ENCODE results near the gene POLR3F.

POLR3F gene

GRCh38 chr20:18504479-18505060, 37.4 kb downstream of the POLR3F start:
- TF ChIP-seq EZH2phosphoT487 (conservative IDR thresholded peaks at IDR 0.05; ENCODE audit: low read length) (no peak), CTCF (IDR thresholded peaks at IDR 0.05; ENCODE audit: insufficient read depth, low read length, poor library complexity, severe bottlenecking) (no peak)
- Histone ChIP-seq H3K9me3 (ENCODE audit: insufficient read depth, low read length) (no peaks in the 10 kb centered on the region), H4K20me1 (ENCODE audit: low read depth, low read length) (no peaks in the 10 kb centered on the region), H3K4me3 (ENCODE audit: insufficient read depth, low read length, poor library complexity, severe bottlenecking) (no peak overlapping the region), H3K36me3 (ENCODE audit: low read length) (no peaks in the 10 kb centered on the region), H3K9ac (ENCODE audit: low read length) (no peak overlapping the region), H3K4me2 (ENCODE audit: low read depth, low read length, poor library complexity, severe bottlenecking) (no peak overlapping the region), H3F3A (ENCODE audit: insufficient read depth) (no peaks in the 10 kb centered on the region), H2AFZ (ENCODE audit: low read depth, low read length, severe bottlenecking) (no peak overlapping the region), H3K79me2 (ENCODE audit: insufficient read depth, low read length) (peaks cover 15% of the 10 kb centered on the region), H3K27ac (ENCODE audit: low read depth, low read length) (no peak overlapping the region), H3K9me2 (replicated peaks; ENCODE audit: insufficient read depth, low read length) (no peaks in the 10 kb centered on the region), H3K27me3 (ENCODE audit: low read length) (no peaks in the 10 kb centered on the region)

- Histone ChIP-seq H3F3A (ENCODE audit: insufficient read depth) (peaks cover 8% of the 10 kb centered on the region; the same call in 1 of the 2 replicates), H3K36me3 (ENCODE audit: low read length) (peaks cover 16% of the 10 kb centered on the region; the same call in 1 of the 2 replicates), H3K27me3 (ENCODE audit: low read length) (no peaks in the 10 kb centered on the region), H3K9me3 (ENCODE audit: insufficient read depth, low read length) (no peaks in the 10 kb centered on the region), H3K4me3 (ENCODE audit: insufficient read depth, low read length, poor library complexity, severe bottlenecking) (peak overlapping the region; percentile 80), H3K79me2 (ENCODE audit: insufficient read depth, low read length) (peaks cover 15% of the 10 kb centered on the region), H3K4me2 (ENCODE audit: low read depth, low read length, poor library complexity, severe bottlenecking) (peak overlapping the region; percentile 75), H3K9me2 (replicated peaks; ENCODE audit: insufficient read depth, low read length) (no peaks in the 10 kb centered on the region), H3K27ac (ENCODE audit: low read depth, low read length) (peak overlapping the region; percentile 96), H3K9ac (ENCODE audit: low read length) (peak overlapping the region; percentile 82), H4K20me1 (ENCODE audit: low read depth, low read length) (no peaks in the 10 kb centered on the region), H2AFZ (ENCODE audit: low read depth, low read length, severe bottlenecking) (peak overlapping the region; percentile 80)
- TF ChIP-seq CTCF (IDR thresholded peaks at IDR 0.05; ENCODE audit: insufficient read depth, low read length, poor library complexity, severe bottlenecking): no peak
Measured at GRCh38 chr20:18506744-18507143, 39.6 kb downstream of the POLR3F start.

GRCh38 chr20:18507218-18508191, 40.3 kb downstream of the POLR3F start, which contains the start of gene SEC23B:
SEC23B (plus strand) TSS chr20:18507940; CDS start chr20:18510836, 2,896 bp downstream.
- TF ChIP-seq CTCF (IDR thresholded peaks at IDR 0.05; ENCODE audit: insufficient read depth, low read length, poor library complexity, severe bottlenecking): no peak
- TF ChIP-seq EZH2phosphoT487 (conservative IDR thresholded peaks at IDR 0.05; ENCODE audit: low read length): no peak
- no peaks in the 10 kb centered on the region for H3K27me3 ChIP-seq (ENCODE audit: low read length)
- H3K79me2 ChIP-seq (ENCODE audit: insufficient read depth, low read length): peaks cover 15% of the 10 kb centered on the region
- H3K9me2 ChIP-seq (replicated peaks; ENCODE audit: insufficient read depth, low read length): no peaks in the 10 kb centered on the region
- no peaks in the 10 kb centered on the region for H3K9me3 ChIP-seq (ENCODE audit: insufficient read depth, low read length)
- peak within 1 kb of the TSS; percentile 99 for H3K4me2 ChIP-seq (ENCODE audit: low read depth, low read length, poor library complexity, severe bottlenecking)
- peak within 1 kb of the TSS; percentile 80 for H3K4me3 ChIP-seq (ENCODE audit: insufficient read depth, low read length, poor library complexity, severe bottlenecking)
- H3K9ac ChIP-seq (ENCODE audit: low read length): peak within 1 kb of the TSS; percentile 82
- peak within 1 kb of the TSS; percentile 96 for H3K27ac ChIP-seq (ENCODE audit: low read depth, low read length)
- H3K36me3 ChIP-seq (ENCODE audit: low read length): peaks cover 23% of the 10 kb centered on the region; the same call in 1 of the 2 replicates
- no peaks in the 10 kb centered on the region for H4K20me1 ChIP-seq (ENCODE audit: low read depth, low read length)
- peaks cover 14% of the 10 kb centered on the region; the same call in 1 of the 2 replicates for H3F3A ChIP-seq (ENCODE audit: insufficient read depth)
- H2AFZ ChIP-seq (ENCODE audit: low read depth, low read length, severe bottlenecking): peak within 1 kb of the TSS; percentile 80
